ENCODE measurements around the gene POLR1A.
A peak's percentile ranks its signal among the peaks of the same experiment; 100 is the strongest.

POLR1A gene

GRCh38 chr2:86105252-86105968, at the start of gene POLR1A:
Gene POLR1A (minus strand): TSS chr2:86105886. CDS start chr2:86105776, 110 bp downstream.
- DNase-seq (ENCODE audit: low read depth, low spot score) = peak; percentile 74
- H3K27ac ChIP-seq = peak within 1 kb of the TSS; percentile 65

DNA sequence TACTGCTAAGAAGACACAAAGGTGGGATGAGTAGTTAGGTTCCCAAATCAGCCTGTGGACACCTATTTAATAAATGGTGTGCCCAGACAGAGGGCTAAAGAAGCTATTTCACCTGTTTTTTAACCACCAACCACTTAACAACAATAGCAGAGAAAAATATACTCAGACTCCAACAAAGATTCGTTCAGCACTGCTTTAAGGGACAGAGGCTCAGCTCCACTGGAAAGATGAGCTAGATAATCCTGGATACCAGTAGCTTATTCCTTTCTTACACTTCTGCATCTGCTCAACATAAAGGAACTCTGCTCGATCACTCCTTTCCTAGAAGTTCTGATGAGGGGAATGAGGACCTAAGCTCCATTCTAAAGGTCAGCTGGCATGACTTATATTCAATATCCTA, 44.8 kb upstream of the POLR1A start:
- H3K27ac ChIP-seq = no peak overlapping the region
- no peak for DNase-seq (ENCODE audit: low read depth, low spot score)

- DNase-seq (ENCODE audit: low read depth, low spot score) = no peak
- H3K27ac ChIP-seq = no peak overlapping the region
Observed at GRCh38 chr2:86147793-86148192, 42.1 kb upstream of the POLR1A start.

DNA sequence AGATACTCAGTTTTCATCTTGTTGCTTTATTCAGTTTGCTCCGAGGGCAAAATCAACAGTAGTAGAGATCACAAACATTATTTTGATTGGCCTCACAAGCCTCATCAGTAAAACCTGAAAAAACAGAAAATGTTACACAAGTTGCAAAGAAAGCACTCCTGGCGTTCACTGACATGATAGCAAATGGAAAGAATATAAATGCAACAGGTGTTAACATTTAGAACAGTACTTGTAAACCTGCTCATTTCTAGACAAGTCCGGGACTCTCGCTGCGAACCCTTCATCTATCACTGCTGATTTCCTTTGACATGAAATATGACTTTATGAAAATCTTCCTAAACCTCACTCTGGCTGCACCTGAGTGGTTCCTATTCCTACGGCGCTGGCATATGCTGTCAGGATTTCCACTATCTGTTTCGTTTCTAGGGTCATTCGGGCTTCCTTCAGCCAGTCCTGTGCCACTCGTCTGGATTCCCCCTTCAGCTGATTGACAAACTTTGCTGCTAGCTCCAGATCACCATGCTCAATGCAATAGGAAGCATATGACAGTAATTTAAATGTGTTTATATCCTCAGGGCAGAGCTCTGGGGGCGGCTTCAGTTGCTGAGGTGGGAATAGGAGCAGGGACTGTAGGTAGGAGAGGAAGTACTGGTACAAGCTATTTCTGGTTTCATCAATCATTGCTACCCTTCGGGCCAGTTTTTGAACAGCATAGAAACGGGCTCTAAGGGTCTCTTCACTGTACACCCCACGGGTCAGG, 38.4 kb upstream of the POLR1A start:
- H3K27ac ChIP-seq = no peak overlapping the region
- DNase-seq (ENCODE audit: low read depth, low spot score) = no peak

DNA sequence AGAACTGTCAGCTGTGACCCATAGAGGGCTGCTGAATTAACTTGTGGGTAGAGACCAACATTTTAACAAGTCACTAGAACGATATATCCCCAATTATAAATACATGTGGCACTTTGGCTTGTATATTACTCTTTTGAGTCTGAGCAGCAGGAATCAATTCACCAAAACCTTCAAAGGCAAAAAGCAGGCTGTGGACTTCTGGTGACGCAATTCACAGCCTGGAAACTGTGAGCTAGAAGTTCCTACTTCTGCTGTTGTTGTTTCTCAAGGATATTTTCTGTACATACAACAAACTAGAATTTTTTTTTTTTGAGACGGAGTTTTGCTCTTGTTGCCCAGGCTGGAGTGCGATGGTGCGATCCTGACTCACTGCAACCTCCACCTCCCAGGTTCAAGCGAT, 37.6 kb upstream of the POLR1A start:
- no peak overlapping the region for H3K27ac ChIP-seq

DNA sequence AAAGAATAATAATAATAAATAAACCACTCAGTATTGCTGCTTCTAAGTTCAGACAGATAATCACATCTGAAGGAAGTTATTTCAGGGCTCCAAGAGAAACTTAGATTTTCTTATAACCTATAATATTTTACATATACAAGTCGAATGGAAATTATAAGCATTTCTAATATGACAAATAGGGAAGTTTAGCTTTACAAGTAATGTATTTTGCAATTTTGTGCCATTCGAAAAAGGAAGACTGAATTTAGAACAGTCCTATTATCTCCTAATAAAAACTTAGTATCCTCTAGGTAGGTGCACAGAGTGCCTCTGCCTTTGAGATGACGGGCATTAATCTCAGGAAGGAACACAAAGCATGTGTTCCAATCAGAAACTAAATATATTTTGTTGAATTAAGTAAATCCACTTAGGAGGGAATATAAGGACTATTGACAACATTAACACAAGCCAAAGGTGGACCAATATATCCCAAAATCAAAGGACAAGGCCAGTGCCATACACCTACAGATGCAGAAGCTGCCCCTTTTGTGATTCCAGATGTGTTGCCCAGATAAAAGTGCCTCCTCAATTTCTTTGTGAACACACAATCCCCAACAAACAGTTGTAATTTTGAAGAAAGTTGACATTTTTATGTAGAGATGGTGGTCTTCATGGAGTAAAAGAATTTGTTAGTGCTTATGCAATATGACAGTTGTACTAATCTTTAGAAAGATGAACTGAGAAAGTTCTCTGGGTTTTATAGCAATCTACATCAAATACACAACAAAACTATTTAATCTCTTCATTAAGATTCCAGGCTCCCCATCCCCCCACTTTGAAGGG, 37.0 kb upstream of the POLR1A start:
- no peak for DNase-seq (ENCODE audit: low read depth, low spot score)
- no peak overlapping the region for H3K27ac ChIP-seq

More for the DNA sequence above, 37.6 kb upstream of the POLR1A start:
- no peak for DNase-seq (ENCODE audit: low read depth, low spot score)

DNA sequence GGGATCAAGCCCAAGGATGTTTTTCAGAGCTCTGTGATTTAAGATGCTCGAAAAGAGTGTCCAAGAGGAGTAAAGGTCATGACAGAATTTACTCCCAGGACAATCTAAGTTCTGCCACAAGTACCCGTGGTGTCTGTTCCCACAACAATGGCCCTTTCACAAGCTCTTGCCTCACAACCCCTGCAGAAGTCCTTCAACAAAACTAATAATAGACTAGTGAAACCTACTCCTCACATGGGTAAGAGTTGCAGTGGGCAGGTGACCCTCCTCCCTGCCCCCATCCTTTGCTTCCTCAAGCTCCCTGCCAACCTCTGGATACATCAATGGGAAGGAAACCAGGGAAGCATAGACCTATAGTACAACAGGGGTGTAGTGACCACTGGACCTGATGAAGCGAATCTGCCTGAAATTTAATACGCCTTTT, 35.3 kb upstream of the POLR1A start:
- DNase-seq (ENCODE audit: low read depth, low spot score) = no peak
- H3K27ac ChIP-seq = no peak overlapping the region

DNA sequence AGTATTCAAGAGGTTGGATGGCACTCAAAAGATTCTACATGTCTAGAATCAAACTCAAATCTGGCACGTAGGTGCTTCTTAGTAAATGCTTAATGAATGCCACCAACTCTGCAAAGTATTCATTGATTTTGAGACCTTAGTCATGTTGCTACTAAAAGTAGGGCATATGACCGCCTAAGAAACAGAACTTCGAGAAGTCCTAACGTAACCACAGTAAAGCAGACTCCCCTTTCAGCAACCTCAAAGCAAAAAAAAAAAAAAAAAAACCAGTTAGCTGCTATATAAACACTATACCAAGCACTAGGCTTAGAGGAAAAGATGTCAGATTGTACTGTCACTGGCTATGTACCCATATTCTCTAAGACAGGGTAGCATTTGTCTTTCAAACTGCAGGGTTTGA, 34.3 kb upstream of the POLR1A start:
- no peak for DNase-seq (ENCODE audit: low read depth, low spot score)
- H3K27ac ChIP-seq = no peak overlapping the region

- no peak overlapping the region for H3K27ac ChIP-seq
- DNase-seq (ENCODE audit: low read depth, low spot score) = no peak
Observed at GRCh38 chr2:86138736-86139625, 33.3 kb upstream of the POLR1A start.

GRCh38 chr2:86136141-86136540, 30.5 kb upstream of the POLR1A start:
- DNase-seq (ENCODE audit: low read depth, low spot score) = no peak
- no peak overlapping the region for H3K27ac ChIP-seq

DNA sequence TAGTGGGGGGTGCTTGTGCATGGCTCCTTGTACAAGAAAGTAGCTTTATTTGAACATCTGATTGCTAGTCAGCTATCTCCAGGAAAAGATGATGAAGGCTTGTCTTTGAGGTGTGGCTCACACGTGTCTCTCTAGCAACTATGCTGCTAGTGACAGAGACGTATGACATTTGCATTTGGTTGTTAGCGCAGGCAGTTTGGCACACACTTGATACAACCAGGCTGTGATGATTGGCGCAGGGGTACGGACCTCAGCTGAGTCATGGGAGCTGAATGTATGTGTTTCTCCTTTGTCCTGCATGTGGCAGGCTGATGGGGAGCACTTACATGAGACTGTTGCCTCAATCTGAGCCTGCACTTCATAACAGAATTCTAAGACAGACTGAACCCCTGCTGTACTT, 30.0 kb upstream of the POLR1A start:
- H3K27ac ChIP-seq = no peak overlapping the region
- DNase-seq (ENCODE audit: low read depth, low spot score) = no peak

DNA sequence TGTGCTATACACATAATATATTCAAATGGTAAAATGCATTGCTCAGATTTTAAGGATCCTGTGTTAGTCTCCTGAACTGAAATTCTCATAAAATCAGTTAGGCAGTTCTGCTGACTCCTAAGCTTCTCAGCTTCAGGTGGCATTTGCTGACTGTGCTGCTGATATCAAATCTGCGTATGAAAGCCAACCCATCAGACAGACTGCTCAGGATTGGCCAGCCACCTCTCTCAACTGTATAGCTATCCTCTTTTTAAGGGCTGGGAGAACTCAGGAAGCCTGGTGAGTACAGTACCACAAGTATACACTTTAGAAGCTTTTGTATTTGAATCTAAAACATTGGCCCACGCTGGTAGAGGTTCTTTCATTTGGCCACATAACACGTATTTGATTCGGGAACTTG, 29.0 kb upstream of the POLR1A start:
- DNase-seq (ENCODE audit: low read depth, low spot score) = no peak
- no peak overlapping the region for H3K27ac ChIP-seq

GRCh38 chr2:86124683-86125082, 19.0 kb upstream of the POLR1A start:
- H3K27ac ChIP-seq = no peak overlapping the region
- no peak for DNase-seq (ENCODE audit: low read depth, low spot score)

DNA sequence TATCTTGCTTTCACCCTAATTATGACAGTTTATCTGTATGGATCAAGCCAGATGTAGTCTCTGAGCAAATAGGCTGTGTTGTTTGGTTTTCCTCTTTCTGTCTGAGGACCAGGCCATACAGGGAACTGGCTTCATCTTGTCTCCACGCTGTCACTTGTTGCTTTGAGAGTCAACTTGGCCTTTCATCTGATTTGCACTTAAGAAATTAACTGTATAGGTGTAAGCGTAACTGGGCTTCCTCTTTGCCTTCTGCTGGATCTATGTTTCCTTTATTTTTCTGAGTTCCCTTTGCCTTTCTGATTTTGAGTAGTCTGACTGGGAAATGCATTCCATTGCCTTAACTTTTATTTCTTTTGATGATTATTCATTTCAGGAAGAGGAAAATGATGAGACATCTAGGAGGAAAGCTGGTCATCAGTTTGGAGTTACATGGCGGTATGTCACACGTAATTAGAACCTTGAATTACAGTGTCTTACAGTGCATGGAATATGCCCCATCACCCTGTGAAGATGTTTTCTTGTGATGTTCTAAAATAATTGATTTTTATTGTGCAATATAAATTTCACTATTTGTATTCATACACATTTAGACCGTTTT, 17.7 kb upstream of the POLR1A start:
- no peak for DNase-seq (ENCODE audit: low read depth, low spot score)
- no peak overlapping the region for H3K27ac ChIP-seq

GRCh38 chr2:86118130-86118529, 12.4 kb upstream of the POLR1A start:
- no peak for DNase-seq (ENCODE audit: low read depth, low spot score)
- no peak overlapping the region for H3K27ac ChIP-seq

DNA sequence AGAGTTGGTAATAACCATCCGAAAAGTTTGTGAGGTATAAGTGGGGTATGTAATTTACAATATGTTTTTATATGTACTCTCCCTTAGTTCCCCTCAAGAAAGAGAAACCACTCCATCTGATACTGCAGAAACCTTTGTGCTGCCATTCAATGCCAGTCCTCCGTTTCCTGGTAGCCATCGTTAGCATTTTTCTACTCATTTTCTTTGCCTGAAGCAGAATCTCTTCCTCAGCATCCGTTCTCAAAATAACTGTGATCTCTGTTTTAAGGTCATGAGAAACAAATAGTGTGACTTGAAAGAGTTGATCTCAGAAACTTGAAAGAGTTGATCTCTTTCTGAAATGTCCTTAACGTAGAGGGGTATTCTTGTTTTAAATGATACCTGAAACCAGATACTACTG, 1.3 kb upstream of the POLR1A start:
- DNase-seq (ENCODE audit: low read depth, low spot score) = no peak
- H3K27ac ChIP-seq = no peak overlapping the region

GRCh38 chr2:86105969-86106945, 571 bp upstream of the POLR1A start, which contains the start of gene PTCD3:
Gene PTCD3 (plus strand): TSS chr2:86106235. CDS start chr2:86106248, 13 bp downstream.
- peak within 1 kb of the TSS; percentile 65 for H3K27ac ChIP-seq
- peak; percentile 85 for DNase-seq (ENCODE audit: low read depth, low spot score)

DNA sequence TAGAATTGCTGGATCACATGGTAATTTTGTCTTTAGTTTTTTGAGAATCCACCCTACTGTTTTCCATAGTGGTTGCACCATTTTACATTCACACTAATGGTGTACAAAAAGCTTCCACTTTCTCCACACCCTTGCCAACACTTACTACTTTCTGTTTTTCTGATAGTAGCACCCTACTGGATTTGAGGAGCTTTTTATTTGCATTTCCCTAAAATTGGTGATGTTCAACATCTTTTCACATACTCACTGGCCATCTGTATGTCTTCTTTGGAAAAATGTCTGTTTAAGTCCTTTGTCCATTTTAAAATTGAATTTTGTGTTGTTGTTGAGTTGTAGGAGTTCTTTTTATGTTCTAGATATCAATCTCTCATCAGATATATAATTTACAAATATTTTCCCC, 3.5 kb downstream of the POLR1A start:
- no peak for DNase-seq (ENCODE audit: low read depth, low spot score)
- no peak overlapping the region for H3K27ac ChIP-seq

All from epithelial cell of prostate (primary cell).